ENCODE data around the gene PRKG1.

PRKG1 gene

GRCh38 chr10:51074238-51075028 is at the start of gene PRKG1:
Gene PRKG1 (plus strand): TSS chr10:51074487.
- DNase-seq = peak; percentile 83

- DNase-seq = no peak
Observed at GRCh38 chr10:51028420-51028819, 45.9 kb upstream of the PRKG1 start.

- peak; percentile 84 for DNase-seq
Observed at GRCh38 chr10:51029172-51029641, 45.1 kb upstream of the PRKG1 start.

- DNase-seq = peak; percentile 32
Observed at GRCh38 chr10:51030480-51030879, 43.8 kb upstream of the PRKG1 start.

GRCh38 chr10:51031950-51032349 is 42.3 kb upstream of the PRKG1 start:
- DNase-seq = no peak

GRCh38 chr10:51034769-51035168 is 39.5 kb upstream of the PRKG1 start:
- no peak for DNase-seq

GRCh38 chr10:51035344-51035743 is 38.9 kb upstream of the PRKG1 start:
- no peak for DNase-seq

- no peak for DNase-seq
Observed at GRCh38 chr10:51045871-51046270, 28.4 kb upstream of the PRKG1 start.

GRCh38 chr10:51046654-51047053 is 27.6 kb upstream of the PRKG1 start:
- DNase-seq = peak; percentile 5

GRCh38 chr10:51047857-51048256 is 26.4 kb upstream of the PRKG1 start:
- DNase-seq = peak; percentile 6

GRCh38 chr10:51048792-51049191 is 25.5 kb upstream of the PRKG1 start:
- no peak for DNase-seq

- peak; percentile 8 for DNase-seq
Observed at GRCh38 chr10:51052163-51052562, 22.1 kb upstream of the PRKG1 start.

GRCh38 chr10:51057925-51058324 is 16.4 kb upstream of the PRKG1 start:
- DNase-seq = no peak

GRCh38 chr10:51063166-51063565 is 11.1 kb upstream of the PRKG1 start:
- DNase-seq = no peak

- peak; percentile 66 for DNase-seq
Observed at GRCh38 chr10:51063659-51064535, 10.4 kb upstream of the PRKG1 start.

GRCh38 chr10:51066231-51066630 is 8.1 kb upstream of the PRKG1 start:
- DNase-seq = no peak

GRCh38 chr10:51072210-51072609 is 2.1 kb upstream of the PRKG1 start:
- DNase-seq = no peak

- DNase-seq = no peak
Observed at GRCh38 chr10:51072921-51073434, 1.3 kb upstream of the PRKG1 start.

- DNase-seq = peak; percentile 19
Observed at GRCh38 chr10:51073453-51074237, 642 bp upstream of the PRKG1 start.

- DNase-seq = no peak
Observed at GRCh38 chr10:51075043-51075872, 971 bp downstream of the PRKG1 start.

- no peak for DNase-seq
Observed at GRCh38 chr10:51075873-51076229, 1.6 kb downstream of the PRKG1 start.

- no peak for DNase-seq
Observed at GRCh38 chr10:51076299-51076841, 2.1 kb downstream of the PRKG1 start.

Measured in fibroblast of skin of right quadriceps (primary cell).